Ishikawa (cell line): ENCODE data around the gene NGFR.

ENCODE experiments used
- CEBPB ChIP-seq: IDR thresholded peaks from 2 replicates; pipeline ENCODE4 v1.6.1; 2012
- CREB1 ChIP-seq: IDR thresholded peaks from 2 replicates; pipeline ENCODE4 v1.6.1; 2012; ENCODE audit warnings: low read depth
- EGR1 ChIP-seq: IDR thresholded peaks from 2 replicates; pipeline ENCODE4 v1.6.1; 2012
- EP300 ChIP-seq: IDR thresholded peaks from 2 replicates; pipeline ENCODE4 v1.6.1; 2012; ENCODE audit warnings: borderline replicate concordance
- FOXM1 ChIP-seq: IDR thresholded peaks from 2 replicates; pipeline ENCODE4 v1.6.1; 2012; ENCODE audit warnings: low read depth, borderline replicate concordance
- NFIC ChIP-seq: IDR thresholded peaks from 2 replicates; pipeline ENCODE4 v1.6.1; 2012
- RAD21 ChIP-seq: IDR thresholded peaks from 2 replicates; pipeline ENCODE4 v1.6.1; 2012; ENCODE audit warnings: low read depth
- TAF1 ChIP-seq: IDR thresholded peaks from 2 replicates; pipeline ENCODE4 v1.6.1; 2012; ENCODE audit warnings: low read depth, mild to moderate bottlenecking
- TCF12 ChIP-seq: IDR thresholded peaks from 2 replicates; pipeline ENCODE4 v1.6.1; 2012; ENCODE audit warnings: low read depth
- TEAD4 ChIP-seq: IDR thresholded peaks from 2 replicates; pipeline ENCODE4 v1.6.1; 2012
- YY1 ChIP-seq: IDR thresholded peaks from 2 replicates; pipeline ENCODE4 v1.6.1; 2012; ENCODE audit warnings: low read depth
- ZBTB7A ChIP-seq: IDR thresholded peaks from 2 replicates; pipeline ENCODE4 v1.6.1; 2012; ENCODE audit warnings: low read depth
- TF ChIP-seq, protein P1 (sequence below): IDR thresholded peaks from 2 replicates; pipeline ENCODE4 v1.6.1; 2012
- TF ChIP-seq, protein P2 (sequence below): IDR thresholded peaks from 2 replicates; pipeline ENCODE4 v1.6.1; 2012; ENCODE audit warnings: low read depth, mild to moderate bottlenecking
- TF ChIP-seq, protein P3 (sequence below): IDR thresholded peaks from 2 replicates; pipeline ENCODE4 v1.6.1; 2012

Gene NGFR

DNA sequence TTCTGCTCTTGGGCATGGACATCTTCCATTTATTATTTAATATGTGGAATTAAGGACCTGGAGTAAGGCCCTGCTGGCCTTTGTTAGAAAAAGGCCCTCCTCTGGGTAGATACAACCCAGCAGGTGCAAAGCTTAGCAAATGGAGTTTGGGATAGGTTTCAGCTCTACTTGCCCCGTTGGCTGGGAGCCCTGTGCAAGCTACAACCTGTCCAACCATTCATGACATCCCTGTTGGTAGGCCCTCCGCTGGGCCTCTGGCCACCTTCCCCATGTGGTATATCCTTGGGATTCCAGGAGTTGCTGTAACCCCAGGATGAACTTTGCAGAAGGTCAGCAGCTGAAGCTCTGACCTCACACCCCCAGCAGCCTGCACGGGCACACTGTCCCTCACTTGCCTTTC is 6.4 kb downstream of the NGFR start:
- TF ChIP-seq, protein P1, sequence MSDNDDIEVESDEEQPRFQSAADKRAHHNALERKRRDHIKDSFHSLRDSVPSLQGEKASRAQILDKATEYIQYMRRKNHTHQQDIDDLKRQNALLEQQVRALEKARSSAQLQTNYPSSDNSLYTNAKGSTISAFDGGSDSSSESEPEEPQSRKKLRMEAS: no peak
- no peak for TF ChIP-seq FOXM1
- TF ChIP-seq TAF1: no peak
- no peak for TF ChIP-seq ZBTB7A
- TF ChIP-seq, protein P2, sequence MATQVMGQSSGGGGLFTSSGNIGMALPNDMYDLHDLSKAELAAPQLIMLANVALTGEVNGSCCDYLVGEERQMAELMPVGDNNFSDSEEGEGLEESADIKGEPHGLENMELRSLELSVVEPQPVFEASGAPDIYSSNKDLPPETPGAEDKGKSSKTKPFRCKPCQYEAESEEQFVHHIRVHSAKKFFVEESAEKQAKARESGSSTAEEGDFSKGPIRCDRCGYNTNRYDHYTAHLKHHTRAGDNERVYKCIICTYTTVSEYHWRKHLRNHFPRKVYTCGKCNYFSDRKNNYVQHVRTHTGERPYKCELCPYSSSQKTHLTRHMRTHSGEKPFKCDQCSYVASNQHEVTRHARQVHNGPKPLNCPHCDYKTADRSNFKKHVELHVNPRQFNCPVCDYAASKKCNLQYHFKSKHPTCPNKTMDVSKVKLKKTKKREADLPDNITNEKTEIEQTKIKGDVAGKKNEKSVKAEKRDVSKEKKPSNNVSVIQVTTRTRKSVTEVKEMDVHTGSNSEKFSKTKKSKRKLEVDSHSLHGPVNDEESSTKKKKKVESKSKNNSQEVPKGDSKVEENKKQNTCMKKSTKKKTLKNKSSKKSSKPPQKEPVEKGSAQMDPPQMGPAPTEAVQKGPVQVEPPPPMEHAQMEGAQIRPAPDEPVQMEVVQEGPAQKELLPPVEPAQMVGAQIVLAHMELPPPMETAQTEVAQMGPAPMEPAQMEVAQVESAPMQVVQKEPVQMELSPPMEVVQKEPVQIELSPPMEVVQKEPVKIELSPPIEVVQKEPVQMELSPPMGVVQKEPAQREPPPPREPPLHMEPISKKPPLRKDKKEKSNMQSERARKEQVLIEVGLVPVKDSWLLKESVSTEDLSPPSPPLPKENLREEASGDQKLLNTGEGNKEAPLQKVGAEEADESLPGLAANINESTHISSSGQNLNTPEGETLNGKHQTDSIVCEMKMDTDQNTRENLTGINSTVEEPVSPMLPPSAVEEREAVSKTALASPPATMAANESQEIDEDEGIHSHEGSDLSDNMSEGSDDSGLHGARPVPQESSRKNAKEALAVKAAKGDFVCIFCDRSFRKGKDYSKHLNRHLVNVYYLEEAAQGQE: no peak
- no peak for TF ChIP-seq CEBPB
- no peak for TF ChIP-seq TEAD4
- TF ChIP-seq CREB1: no peak
- no peak for TF ChIP-seq EGR1
- TF ChIP-seq YY1: no peak

DNA sequence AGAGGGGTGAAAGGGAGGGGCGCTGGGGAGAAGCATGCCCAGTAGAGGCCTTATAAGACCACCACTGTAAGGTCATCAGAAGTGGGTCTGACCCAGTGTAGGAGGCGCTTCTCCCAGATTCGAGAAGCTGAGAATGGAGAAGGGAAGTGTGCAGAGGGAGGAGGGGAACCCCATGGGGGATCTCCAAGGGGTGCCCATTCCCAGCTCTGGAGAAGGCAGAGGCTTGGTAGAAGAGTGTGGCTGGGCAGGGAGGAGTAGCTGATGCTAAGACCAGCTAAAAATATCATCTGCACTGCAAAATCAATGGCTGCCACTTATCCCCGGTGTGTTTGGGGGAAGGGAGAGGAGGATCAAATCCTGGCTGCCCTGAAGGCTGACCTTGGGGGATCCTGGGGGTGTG is 7.2 kb downstream of the NGFR start:
- no peak for TF ChIP-seq ZBTB7A
- TF ChIP-seq, protein P1: no peak
- no peak for TF ChIP-seq TCF12
- TF ChIP-seq EP300: no peak
- no peak for TF ChIP-seq TAF1
- no peak for TF ChIP-seq EGR1
- TF ChIP-seq, protein P2: no peak
- no peak for TF ChIP-seq RAD21
- TF ChIP-seq CEBPB: no peak
- TF ChIP-seq FOXM1: no peak
- no peak for TF ChIP-seq TEAD4
- TF ChIP-seq CREB1: no peak
- no peak for TF ChIP-seq YY1
- no peak for TF ChIP-seq NFIC
- TF ChIP-seq, protein P3, sequence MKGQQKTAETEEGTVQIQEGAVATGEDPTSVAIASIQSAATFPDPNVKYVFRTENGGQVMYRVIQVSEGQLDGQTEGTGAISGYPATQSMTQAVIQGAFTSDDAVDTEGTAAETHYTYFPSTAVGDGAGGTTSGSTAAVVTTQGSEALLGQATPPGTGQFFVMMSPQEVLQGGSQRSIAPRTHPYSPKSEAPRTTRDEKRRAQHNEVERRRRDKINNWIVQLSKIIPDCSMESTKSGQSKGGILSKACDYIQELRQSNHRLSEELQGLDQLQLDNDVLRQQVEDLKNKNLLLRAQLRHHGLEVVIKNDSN: no peak

DNA sequence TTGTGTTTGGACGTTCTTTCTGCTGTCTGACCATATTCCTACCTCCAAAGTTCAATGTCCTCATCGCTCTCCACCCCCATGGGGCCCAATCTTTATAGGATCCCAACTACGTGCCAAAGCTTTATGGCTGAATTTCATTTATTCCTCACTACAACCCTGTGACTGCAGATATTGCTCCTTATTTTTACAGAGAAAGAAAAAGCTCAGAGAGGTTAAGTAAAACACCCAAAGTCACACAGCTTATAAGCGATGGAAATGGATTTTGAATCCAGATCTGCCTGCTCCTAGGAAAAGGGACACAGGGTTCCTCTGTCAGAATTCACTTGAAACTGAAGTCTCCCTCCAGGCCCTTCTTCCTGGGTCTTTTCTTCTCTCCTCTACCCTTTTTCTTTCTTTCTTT is 9.3 kb downstream of the NGFR start:
- TF ChIP-seq CREB1 (no peak), TCF12 (no peak), RAD21 (no peak), EP300 (no peak), YY1 (no peak), TEAD4 (no peak)

DNA sequence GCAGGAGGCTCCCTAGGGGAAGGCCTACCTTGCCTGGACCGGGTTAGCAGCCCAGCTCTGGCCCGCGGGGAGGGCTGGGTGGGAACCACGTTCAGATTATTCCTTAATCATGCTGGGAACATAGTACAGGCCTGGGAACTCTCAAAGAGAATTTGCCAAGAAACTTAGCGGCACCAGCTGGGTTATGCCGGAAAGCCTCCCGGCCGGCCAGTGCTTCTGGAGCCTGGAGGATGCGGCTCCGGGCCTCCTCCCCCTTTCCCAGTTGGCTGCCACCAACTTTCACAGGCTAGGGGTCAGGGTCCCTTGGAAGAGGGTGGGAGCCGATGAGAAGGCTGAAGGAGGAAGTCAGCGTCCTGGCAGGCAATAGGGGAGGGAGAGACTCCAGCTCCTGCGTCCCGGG is 10.8 kb downstream of the NGFR start:
- TF ChIP-seq RAD21 (no peak), EGR1 (no peak), NFIC (no peak), TEAD4 (no peak), ZBTB7A (no peak), YY1 (no peak), TCF12 (no peak), EP300 (no peak), FOXM1 (no peak), CEBPB (no peak), TAF1 (no peak), CREB1 (no peak)
- TF ChIP-seq, protein P3: no peak
- TF ChIP-seq, protein P1: no peak
- TF ChIP-seq, protein P2: no peak

DNA sequence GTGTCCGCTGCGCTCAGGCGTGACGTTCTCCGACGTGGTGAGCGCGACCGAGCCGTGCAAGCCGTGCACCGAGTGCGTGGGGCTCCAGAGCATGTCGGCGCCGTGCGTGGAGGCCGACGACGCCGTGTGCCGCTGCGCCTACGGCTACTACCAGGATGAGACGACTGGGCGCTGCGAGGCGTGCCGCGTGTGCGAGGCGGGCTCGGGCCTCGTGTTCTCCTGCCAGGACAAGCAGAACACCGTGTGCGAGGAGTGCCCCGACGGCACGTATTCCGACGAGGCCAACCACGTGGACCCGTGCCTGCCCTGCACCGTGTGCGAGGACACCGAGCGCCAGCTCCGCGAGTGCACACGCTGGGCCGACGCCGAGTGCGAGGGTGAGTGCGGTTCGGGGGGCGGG is 11.2 kb downstream of the NGFR start:
- no peak for TF ChIP-seq CEBPB
- no peak for TF ChIP-seq TCF12
- TF ChIP-seq RAD21: no peak
- no peak for TF ChIP-seq NFIC
- TF ChIP-seq CREB1: no peak
- TF ChIP-seq FOXM1: no peak
- no peak for TF ChIP-seq TAF1
- TF ChIP-seq, protein P3: no peak
- no peak for TF ChIP-seq TEAD4
- TF ChIP-seq, protein P1: no peak
- no peak for TF ChIP-seq YY1
